Astrocyte (in vitro differentiated cells and primary cell): ENCODE results near the gene SFMBT2. TPM values are rescaled to one million over a fixed set of nuclear protein-coding genes. Genes with fewer than 3 reads are reported as not detected.

Experiments
- DNase-seq: peaks from one replicate; pipeline ENCODE4 v3.0.0-alpha.2; 2010; ENCODE audit warnings: low read depth
- FAIRE-seq: peaks from 2 replicates; lab custom pipeline; 2011; peaks lifted over from hg19 to GRCh38; lab: Jason Lieb, UNC
- H2AFZ ChIP-seq: 2 replicates; pipeline ENCODE4 v1.6.0; 2012; ENCODE audit warnings: low read depth, low read length, inconsistent platforms
- H3K27ac ChIP-seq: 2 replicates; pipeline ENCODE4 v1.5.1; 2011; ENCODE audit warnings: low read depth, low read length, inconsistent platforms
- H3K27me3 ChIP-seq: 2 replicates; pipeline ENCODE4 v1.6.0; 2011; ENCODE audit warnings: low read length, inconsistent platforms; ENCODE audit not compliant: insufficient read depth
- H3K36me3 ChIP-seq: 2 replicates; pipeline ENCODE4 v1.5.1; 2011; ENCODE audit warnings: low read length, inconsistent platforms; ENCODE audit not compliant: insufficient read depth
- H3K4me1 ChIP-seq: 2 replicates; pipeline ENCODE4 v1.5.1; 2011; ENCODE audit warnings: low read length, inconsistent platforms; ENCODE audit not compliant: insufficient read depth
- H3K4me2 ChIP-seq: 2 replicates; pipeline ENCODE4 v1.6.0; 2012; ENCODE audit warnings: low read length, inconsistent platforms
- H3K4me3 ChIP-seq: 2 replicates; pipeline ENCODE4 v1.5.1; 2011; ENCODE audit warnings: low read depth, mild to moderate bottlenecking, low read length, inconsistent platforms; ENCODE audit not compliant: insufficient read depth
- H3K79me2 ChIP-seq: 2 replicates; pipeline ENCODE4 v1.6.0; 2012; ENCODE audit warnings: mild to moderate bottlenecking, low read length, inconsistent platforms; ENCODE audit not compliant: insufficient read depth
- H3K9ac ChIP-seq: 2 replicates; pipeline ENCODE4 v1.6.0; 2012; ENCODE audit warnings: mild to moderate bottlenecking, low read length, inconsistent platforms
- H3K9me3 ChIP-seq: 2 replicates; pipeline ENCODE4 v1.5.1; 2012; ENCODE audit warnings: low read depth, mild to moderate bottlenecking, low read length, inconsistent platforms; ENCODE audit not compliant: insufficient read depth
- H4K20me1 ChIP-seq: 2 replicates; pipeline ENCODE4 v1.6.0; 2012; ENCODE audit warnings: low read length, inconsistent platforms; ENCODE audit not compliant: insufficient read depth
- H3K27ac Mint-ChIP-seq: one replicate; pipeline ENCODE4 v1.8.0; 2021; ENCODE audit warnings: mild to moderate bottlenecking, mixed read lengths; ENCODE audit not compliant: unreplicated experiment
- H3K27me3 Mint-ChIP-seq: one replicate; pipeline ENCODE4 v1.8.0; 2021; ENCODE audit warnings: low read depth, mixed read lengths; ENCODE audit not compliant: unreplicated experiment
- H3K36me3 Mint-ChIP-seq: one replicate; pipeline ENCODE4 v1.8.0; 2021; ENCODE audit warnings: low read depth, mixed read lengths; ENCODE audit not compliant: unreplicated experiment
- H3K4me1 Mint-ChIP-seq: one replicate; pipeline ENCODE4 v1.8.0; 2021; ENCODE audit warnings: low read depth, mixed read lengths; ENCODE audit not compliant: unreplicated experiment
- H3K4me3 Mint-ChIP-seq: one replicate; pipeline ENCODE4 v1.8.0; 2021; ENCODE audit warnings: mild to moderate bottlenecking, moderate library complexity, mixed read lengths; ENCODE audit not compliant: unreplicated experiment
- H3K9me3 Mint-ChIP-seq: one replicate; pipeline ENCODE4 v1.8.0; 2021; ENCODE audit warnings: mild to moderate bottlenecking, mixed read lengths; ENCODE audit not compliant: unreplicated experiment
- EZH2 ChIP-seq: IDR thresholded peaks from 2 replicates; pipeline ENCODE4 v1.6.1; 2012; ENCODE audit warnings: mild to moderate bottlenecking, low read length, inconsistent platforms; ENCODE audit not compliant: insufficient read depth
- total RNA-seq: library from RNA; stranded (reverse); gene quantifications from 2 replicates; pipeline ENCODE4 v1.2.1, GENCODE V29; 2021
- TF ChIP-seq, protein P1 (sequence below): IDR thresholded peaks from 2 replicates; pipeline ENCODE4 v1.5.1; 2011; ENCODE audit warnings: low read depth, mild to moderate bottlenecking, inconsistent platforms, low read length, moderate library complexity; ENCODE audit not compliant: insufficient read depth

The SFMBT2 gene
- total RNA-seq, 1 donor from 2014 or later = 3.9 TPM

DNA sequence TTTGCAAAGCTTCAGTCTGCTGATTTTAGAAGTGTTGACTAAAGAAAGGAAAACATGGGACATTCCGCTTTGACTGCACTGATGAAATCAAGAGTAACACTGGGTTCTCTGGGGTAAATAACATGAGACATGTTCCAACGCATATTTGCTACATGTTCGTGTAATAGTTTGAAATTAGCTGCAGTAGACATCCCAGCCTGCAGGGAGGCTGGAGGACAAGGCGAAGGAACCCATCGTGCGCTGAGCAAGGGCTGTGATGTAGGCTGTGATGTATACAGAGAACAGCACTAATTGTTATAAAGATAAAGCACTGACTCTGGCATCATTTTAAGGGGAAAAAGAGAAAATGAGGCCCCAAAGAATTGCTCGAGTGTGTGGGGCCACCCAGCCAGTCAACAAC lies 40.3 kb downstream of the SFMBT2 start:
- peaks cover 25% of the 10 kb centered on the region for H3K36me3 Mint-ChIP-seq

DNA sequence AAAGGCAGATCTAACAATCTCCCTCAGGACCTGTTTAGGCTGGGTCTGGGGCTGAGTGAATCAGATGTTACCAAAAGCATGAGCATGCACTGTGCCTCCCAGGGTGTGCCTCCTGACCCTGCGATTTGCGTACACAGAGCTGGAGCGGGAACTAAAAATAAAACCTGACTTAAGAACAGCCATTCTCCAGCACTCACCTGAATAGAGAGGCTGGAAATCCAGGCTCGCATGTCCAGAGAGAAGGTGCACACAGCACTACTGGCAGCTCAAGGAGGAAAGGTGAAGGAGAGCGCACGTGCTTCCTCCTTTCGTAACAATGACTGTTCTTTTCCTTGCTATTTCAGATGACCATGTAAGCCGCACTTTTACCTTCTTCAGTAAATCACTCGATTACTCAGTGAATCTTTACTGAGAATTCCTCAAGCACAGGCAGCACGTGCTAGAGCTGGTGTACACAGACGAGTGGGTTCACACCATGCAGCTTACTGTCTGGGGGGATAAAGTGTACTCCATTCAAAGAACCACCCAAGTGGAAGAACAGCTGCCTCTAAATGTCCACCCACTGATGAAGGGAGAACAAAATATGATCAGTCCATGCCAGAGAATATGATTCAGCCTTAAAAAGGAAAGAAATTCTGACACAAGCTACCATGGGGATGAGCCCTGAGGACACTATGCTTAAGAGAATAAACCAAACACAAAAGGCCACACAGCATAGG lies 45.6 kb downstream of the SFMBT2 start:
- H3K4me2 ChIP-seq = no peak overlapping the region
- H3K4me3 ChIP-seq = no peak overlapping the region
- H3K9me3 Mint-ChIP-seq = peaks cover 7% of the 10 kb centered on the region
- no peak overlapping the region for H3K27ac Mint-ChIP-seq
- DNase-seq (peak; percentile 27), FAIRE-seq (no peak)
- H3K36me3 ChIP-seq = no peaks in the 10 kb centered on the region
- no peak overlapping the region for H3K27ac ChIP-seq
- peaks cover 4% of the 10 kb centered on the region for H3K4me1 ChIP-seq
- H2AFZ ChIP-seq = no peak overlapping the region
- H3K27me3 Mint-ChIP-seq = no peaks in the 10 kb centered on the region
- H3K36me3 Mint-ChIP-seq = peaks cover 27% of the 10 kb centered on the region
- no peaks in the 10 kb centered on the region for H3K9me3 ChIP-seq
- no peaks in the 10 kb centered on the region for H4K20me1 ChIP-seq
- no peak for TF ChIP-seq EZH2
- TF ChIP-seq, protein P1, sequence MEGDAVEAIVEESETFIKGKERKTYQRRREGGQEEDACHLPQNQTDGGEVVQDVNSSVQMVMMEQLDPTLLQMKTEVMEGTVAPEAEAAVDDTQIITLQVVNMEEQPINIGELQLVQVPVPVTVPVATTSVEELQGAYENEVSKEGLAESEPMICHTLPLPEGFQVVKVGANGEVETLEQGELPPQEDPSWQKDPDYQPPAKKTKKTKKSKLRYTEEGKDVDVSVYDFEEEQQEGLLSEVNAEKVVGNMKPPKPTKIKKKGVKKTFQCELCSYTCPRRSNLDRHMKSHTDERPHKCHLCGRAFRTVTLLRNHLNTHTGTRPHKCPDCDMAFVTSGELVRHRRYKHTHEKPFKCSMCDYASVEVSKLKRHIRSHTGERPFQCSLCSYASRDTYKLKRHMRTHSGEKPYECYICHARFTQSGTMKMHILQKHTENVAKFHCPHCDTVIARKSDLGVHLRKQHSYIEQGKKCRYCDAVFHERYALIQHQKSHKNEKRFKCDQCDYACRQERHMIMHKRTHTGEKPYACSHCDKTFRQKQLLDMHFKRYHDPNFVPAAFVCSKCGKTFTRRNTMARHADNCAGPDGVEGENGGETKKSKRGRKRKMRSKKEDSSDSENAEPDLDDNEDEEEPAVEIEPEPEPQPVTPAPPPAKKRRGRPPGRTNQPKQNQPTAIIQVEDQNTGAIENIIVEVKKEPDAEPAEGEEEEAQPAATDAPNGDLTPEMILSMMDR = no peak
- no peak overlapping the region for H3K9ac ChIP-seq
- no peak overlapping the region for H3K4me3 Mint-ChIP-seq
- H3K4me1 Mint-ChIP-seq = peaks cover 10% of the 10 kb centered on the region
- H3K27me3 ChIP-seq = no peaks in the 10 kb centered on the region
- no peaks in the 10 kb centered on the region for H3K79me2 ChIP-seq

More for the DNA sequence above, 40.3 kb downstream of the SFMBT2 start:
- Histone ChIP-seq H3K27ac (no peak overlapping the region), H2AFZ (no peak overlapping the region), H3K4me1 (peaks cover 3% of the 10 kb centered on the region), H3K4me2 (no peak overlapping the region), H4K20me1 (no peaks in the 10 kb centered on the region), H3K27me3 (no peaks in the 10 kb centered on the region), H3K4me3 (no peak overlapping the region), H3K9me3 (no peaks in the 10 kb centered on the region), H3K9ac (no peak overlapping the region), H3K79me2 (no peaks in the 10 kb centered on the region), H3K36me3 (no peaks in the 10 kb centered on the region)
- no peak overlapping the region for H3K27ac Mint-ChIP-seq
- H3K9me3 Mint-ChIP-seq = peaks cover 2% of the 10 kb centered on the region
- FAIRE-seq = no peak
- H3K27me3 Mint-ChIP-seq = no peaks in the 10 kb centered on the region
- no peak for TF ChIP-seq EZH2
- TF ChIP-seq, protein P1 = no peak
- no peak overlapping the region for H3K4me3 Mint-ChIP-seq
- no peak for DNase-seq
- H3K4me1 Mint-ChIP-seq = peaks cover 7% of the 10 kb centered on the region

DNA sequence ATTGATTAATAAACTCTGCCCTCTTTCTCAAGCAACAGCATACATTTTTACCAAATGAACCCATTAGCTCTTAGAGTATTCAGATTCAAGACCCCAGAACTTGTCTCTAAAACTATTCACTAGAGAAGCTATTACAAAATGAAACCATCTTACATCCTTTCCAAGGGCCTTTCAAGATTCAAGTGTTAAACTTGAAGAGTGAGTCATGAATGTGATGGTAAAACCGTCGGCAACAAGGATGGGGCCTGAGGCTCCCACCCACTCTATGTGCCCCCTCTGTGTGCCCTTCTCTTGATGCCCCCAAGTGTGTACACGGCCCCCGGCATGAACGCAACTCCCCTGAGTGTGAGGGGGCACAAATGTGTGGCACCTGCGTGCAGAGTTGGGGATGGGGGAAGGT lies 46.4 kb downstream of the SFMBT2 start:
- H3K4me3 ChIP-seq = no peak overlapping the region
- TF ChIP-seq, protein P1 = no peak
- TF ChIP-seq EZH2 = no peak
- DNase-seq = no peak
- H3K4me3 Mint-ChIP-seq = no peak overlapping the region
- no peak overlapping the region for H3K9ac ChIP-seq
- no peak overlapping the region for H2AFZ ChIP-seq
- peaks cover 10% of the 10 kb centered on the region for H3K4me1 Mint-ChIP-seq
- H3K27me3 ChIP-seq = no peaks in the 10 kb centered on the region
- peaks cover 7% of the 10 kb centered on the region for H3K9me3 Mint-ChIP-seq
- H3K27me3 Mint-ChIP-seq = no peaks in the 10 kb centered on the region
- no peaks in the 10 kb centered on the region for H3K9me3 ChIP-seq
- H3K36me3 Mint-ChIP-seq = peaks cover 30% of the 10 kb centered on the region
- H3K4me2 ChIP-seq = no peak overlapping the region
- no peaks in the 10 kb centered on the region for H4K20me1 ChIP-seq
- H3K36me3 ChIP-seq = no peaks in the 10 kb centered on the region
- H3K4me1 ChIP-seq = peaks cover 4% of the 10 kb centered on the region
- H3K27ac Mint-ChIP-seq = no peak overlapping the region
- no peaks in the 10 kb centered on the region for H3K79me2 ChIP-seq
- no peak overlapping the region for H3K27ac ChIP-seq
- FAIRE-seq = no peak
